Measurements from ENCODE around the gene PPT2.
"Not testable (repeated sequence)": the region's sequence is repeated elsewhere in the genome, so short reads cannot be mapped to it uniquely, and the experiment has no call there.

DNA sequence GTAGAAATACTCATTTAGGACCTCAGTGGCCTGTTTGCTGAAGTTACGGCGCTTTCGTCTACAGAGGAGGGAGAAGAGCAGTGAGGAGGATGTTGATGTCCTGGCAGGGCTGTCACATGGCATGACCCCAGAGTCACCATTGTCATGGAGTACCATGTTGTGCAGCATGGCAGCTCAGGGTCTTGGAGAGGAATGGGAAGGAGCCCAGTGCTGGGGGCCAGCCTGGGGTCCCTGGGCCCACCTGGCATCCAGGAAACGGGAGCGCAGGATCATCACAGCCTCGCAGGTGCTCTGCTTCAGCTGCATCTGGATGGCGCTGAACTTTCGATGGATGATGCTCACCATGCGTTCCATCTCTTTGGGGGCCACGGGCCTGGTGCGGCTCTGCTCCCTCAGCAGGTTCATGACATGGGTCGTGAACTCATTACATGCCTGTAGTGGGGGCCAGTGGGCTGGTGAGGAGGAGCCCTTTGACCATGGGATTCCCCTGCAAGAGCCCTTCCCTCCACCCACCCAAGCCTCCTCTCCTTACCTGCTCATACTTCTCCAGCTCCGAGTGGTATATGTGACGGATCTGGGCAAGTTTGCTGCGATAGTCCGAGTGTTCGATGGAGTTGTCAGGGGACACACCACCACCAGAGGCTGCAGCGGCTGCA lies 33.9 kb downstream of the PPT2 start:
- TF ChIP-seq, protein P1, sequence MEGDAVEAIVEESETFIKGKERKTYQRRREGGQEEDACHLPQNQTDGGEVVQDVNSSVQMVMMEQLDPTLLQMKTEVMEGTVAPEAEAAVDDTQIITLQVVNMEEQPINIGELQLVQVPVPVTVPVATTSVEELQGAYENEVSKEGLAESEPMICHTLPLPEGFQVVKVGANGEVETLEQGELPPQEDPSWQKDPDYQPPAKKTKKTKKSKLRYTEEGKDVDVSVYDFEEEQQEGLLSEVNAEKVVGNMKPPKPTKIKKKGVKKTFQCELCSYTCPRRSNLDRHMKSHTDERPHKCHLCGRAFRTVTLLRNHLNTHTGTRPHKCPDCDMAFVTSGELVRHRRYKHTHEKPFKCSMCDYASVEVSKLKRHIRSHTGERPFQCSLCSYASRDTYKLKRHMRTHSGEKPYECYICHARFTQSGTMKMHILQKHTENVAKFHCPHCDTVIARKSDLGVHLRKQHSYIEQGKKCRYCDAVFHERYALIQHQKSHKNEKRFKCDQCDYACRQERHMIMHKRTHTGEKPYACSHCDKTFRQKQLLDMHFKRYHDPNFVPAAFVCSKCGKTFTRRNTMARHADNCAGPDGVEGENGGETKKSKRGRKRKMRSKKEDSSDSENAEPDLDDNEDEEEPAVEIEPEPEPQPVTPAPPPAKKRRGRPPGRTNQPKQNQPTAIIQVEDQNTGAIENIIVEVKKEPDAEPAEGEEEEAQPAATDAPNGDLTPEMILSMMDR (IDR thresholded peaks at IDR 0.05; ENCODE audit: low read length), result not testable (repeated sequence)
- TF ChIP-seq EZH2 (optimal IDR thresholded peaks at IDR 0.05; ENCODE audit: low read depth, low read length), result not testable (repeated sequence)
